Measurements from ENCODE around the gene CREB5.

The CREB5 gene

DNA sequence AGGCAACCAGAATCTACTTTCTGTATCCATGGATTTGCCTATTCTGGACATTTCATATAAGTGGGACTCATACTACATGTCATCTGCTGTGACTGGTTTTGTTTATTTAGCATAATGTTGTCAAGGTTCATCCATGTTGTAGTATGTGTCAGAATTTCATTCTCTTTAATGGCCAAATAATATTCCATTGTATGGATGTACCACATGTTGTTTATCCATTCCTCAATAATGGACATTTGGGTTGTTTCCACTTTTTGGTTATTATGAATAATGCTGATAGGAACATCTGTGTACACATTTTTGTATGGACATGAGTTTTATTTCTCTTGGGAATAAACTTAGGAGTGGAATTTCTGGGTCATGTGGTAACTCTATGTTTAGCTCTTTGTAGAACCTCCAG lies 133.7 kb downstream of the CREB5 start:
- TF ChIP-seq, protein P1, sequence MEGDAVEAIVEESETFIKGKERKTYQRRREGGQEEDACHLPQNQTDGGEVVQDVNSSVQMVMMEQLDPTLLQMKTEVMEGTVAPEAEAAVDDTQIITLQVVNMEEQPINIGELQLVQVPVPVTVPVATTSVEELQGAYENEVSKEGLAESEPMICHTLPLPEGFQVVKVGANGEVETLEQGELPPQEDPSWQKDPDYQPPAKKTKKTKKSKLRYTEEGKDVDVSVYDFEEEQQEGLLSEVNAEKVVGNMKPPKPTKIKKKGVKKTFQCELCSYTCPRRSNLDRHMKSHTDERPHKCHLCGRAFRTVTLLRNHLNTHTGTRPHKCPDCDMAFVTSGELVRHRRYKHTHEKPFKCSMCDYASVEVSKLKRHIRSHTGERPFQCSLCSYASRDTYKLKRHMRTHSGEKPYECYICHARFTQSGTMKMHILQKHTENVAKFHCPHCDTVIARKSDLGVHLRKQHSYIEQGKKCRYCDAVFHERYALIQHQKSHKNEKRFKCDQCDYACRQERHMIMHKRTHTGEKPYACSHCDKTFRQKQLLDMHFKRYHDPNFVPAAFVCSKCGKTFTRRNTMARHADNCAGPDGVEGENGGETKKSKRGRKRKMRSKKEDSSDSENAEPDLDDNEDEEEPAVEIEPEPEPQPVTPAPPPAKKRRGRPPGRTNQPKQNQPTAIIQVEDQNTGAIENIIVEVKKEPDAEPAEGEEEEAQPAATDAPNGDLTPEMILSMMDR (conservative IDR thresholded peaks at IDR 0.05; ENCODE audit: low read depth, low read length) = no peak
- Histone ChIP-seq H3K27me3 (ENCODE audit: insufficient read depth, low read depth) (no peaks in the 10 kb centered on the region), H3K4me1 (ENCODE audit: low read depth, poor library complexity, severe bottlenecking) (no peaks in the 10 kb centered on the region)

DNA sequence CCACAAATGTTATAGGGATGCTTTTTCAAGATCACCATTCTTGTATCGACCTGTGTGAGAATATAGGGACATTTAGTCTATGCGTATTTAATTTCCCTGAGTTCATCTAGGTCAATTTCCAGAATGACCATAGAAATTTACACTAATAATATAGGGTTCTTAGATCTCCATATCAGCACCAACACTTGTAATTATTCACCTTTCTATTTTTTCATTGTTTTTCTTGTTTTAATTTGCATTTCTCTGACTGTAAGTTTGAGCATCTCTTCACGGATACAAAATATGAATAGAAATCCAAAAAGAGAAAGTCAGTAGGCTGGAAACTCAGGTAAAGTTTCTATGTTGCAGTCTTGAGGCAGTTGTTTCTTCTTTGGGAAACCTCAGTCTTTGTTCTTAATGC lies 134.8 kb downstream of the CREB5 start:
- Histone ChIP-seq H3K27ac (no peak overlapping the region), H3K4me3 (IDR thresholded peaks at IDR 0.05; ENCODE audit: insufficient read depth, low read depth, low read length) (no peak overlapping the region), H3K36me3 (ENCODE audit: insufficient read depth) (no peaks in the 10 kb centered on the region), H3K4me1 (ENCODE audit: low read depth, poor library complexity, severe bottlenecking) (no peaks in the 10 kb centered on the region), H3K79me2 (ENCODE audit: insufficient read depth, low read depth) (no peaks in the 10 kb centered on the region), H3K9ac (no peak overlapping the region), H4K20me1 (ENCODE audit: insufficient read depth) (no peaks in the 10 kb centered on the region), H3K4me2 (no peak overlapping the region), H3K27me3 (ENCODE audit: insufficient read depth, low read depth) (no peaks in the 10 kb centered on the region), H2AFZ (ENCODE audit: low read depth) (no peak overlapping the region)
- TF ChIP-seq, protein P1 (conservative IDR thresholded peaks at IDR 0.05; ENCODE audit: low read depth, low read length) = no peak

More for the DNA sequence above, 133.7 kb downstream of the CREB5 start:
- no peaks in the 10 kb centered on the region for H3K79me2 ChIP-seq (ENCODE audit: insufficient read depth, low read depth)
- H3K36me3 ChIP-seq (ENCODE audit: insufficient read depth) = no peaks in the 10 kb centered on the region
- no peak overlapping the region for H3K27ac ChIP-seq
- no peak overlapping the region for H2AFZ ChIP-seq (ENCODE audit: low read depth)
- no peak overlapping the region for H3K9ac ChIP-seq
- H3K4me2 ChIP-seq = no peak overlapping the region
- no peaks in the 10 kb centered on the region for H4K20me1 ChIP-seq (ENCODE audit: insufficient read depth)
- no peak overlapping the region for H3K4me3 ChIP-seq (IDR thresholded peaks at IDR 0.05; ENCODE audit: insufficient read depth, low read depth, low read length)

DNA sequence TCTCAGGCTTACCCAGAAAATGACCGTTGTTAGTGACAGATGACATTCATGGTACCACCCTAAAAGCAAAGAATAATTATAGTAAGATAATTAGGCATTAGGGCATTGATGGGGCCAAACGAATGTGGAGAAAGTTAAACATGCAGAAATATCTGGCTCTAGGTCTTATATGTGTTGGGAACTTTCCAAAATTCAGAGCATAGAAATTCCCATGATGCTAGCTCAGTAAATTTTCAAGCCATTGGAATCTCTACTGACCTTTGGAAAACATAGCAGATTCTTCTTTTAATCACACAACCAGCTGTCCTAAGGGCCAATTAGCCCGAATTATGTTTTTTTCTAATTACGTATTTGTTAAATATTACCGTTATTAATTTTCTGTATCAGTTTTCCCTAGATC lies 136.1 kb downstream of the CREB5 start:
- H3K36me3 ChIP-seq (ENCODE audit: insufficient read depth) = no peaks in the 10 kb centered on the region

DNA sequence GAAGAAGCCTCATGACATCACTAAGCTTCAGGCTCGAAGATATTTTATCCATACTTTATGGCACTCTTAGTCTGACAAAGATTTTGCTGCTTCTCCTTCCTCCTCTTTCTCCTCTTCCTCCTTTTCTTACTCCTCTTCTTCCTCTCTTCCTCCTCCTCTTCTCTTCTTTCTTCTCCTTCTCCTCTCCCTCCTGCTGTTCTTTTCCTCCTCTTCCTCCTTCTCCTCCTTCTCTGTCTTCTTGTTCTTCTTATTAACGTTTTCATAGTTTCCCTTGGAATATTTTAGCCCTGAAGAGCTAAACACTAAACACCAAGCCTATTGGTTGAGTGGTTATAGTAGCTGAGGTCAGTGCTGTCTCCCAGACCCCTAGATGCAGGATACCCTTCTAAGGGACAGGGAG lies 137.7 kb downstream of the CREB5 start:
- Histone ChIP-seq H3K4me1 (ENCODE audit: low read depth, poor library complexity, severe bottlenecking) (no peaks in the 10 kb centered on the region), H3K4me2 (no peak overlapping the region), H4K20me1 (ENCODE audit: insufficient read depth) (no peaks in the 10 kb centered on the region), H3K27me3 (ENCODE audit: insufficient read depth, low read depth) (no peaks in the 10 kb centered on the region), H3K27ac (no peak overlapping the region), H2AFZ (ENCODE audit: low read depth) (no peak overlapping the region), H3K4me3 (IDR thresholded peaks at IDR 0.05; ENCODE audit: insufficient read depth, low read depth, low read length) (no peak overlapping the region), H3K9ac (no peak overlapping the region), H3K36me3 (ENCODE audit: insufficient read depth) (no peaks in the 10 kb centered on the region), H3K79me2 (ENCODE audit: insufficient read depth, low read depth) (no peaks in the 10 kb centered on the region)
- TF ChIP-seq, protein P1 (conservative IDR thresholded peaks at IDR 0.05; ENCODE audit: low read depth, low read length) = no peak

More for the DNA sequence above, 136.1 kb downstream of the CREB5 start:
- H3K4me2 ChIP-seq = no peak overlapping the region
- H3K27me3 ChIP-seq (ENCODE audit: insufficient read depth, low read depth) = no peaks in the 10 kb centered on the region
- no peak overlapping the region for H3K9ac ChIP-seq
- no peaks in the 10 kb centered on the region for H3K79me2 ChIP-seq (ENCODE audit: insufficient read depth, low read depth)
- H4K20me1 ChIP-seq (ENCODE audit: insufficient read depth) = no peaks in the 10 kb centered on the region
- H3K4me3 ChIP-seq (IDR thresholded peaks at IDR 0.05; ENCODE audit: insufficient read depth, low read depth, low read length) = no peak overlapping the region
- TF ChIP-seq, protein P1 (conservative IDR thresholded peaks at IDR 0.05; ENCODE audit: low read depth, low read length) = no peak
- H3K27ac ChIP-seq = no peak overlapping the region
- no peaks in the 10 kb centered on the region for H3K4me1 ChIP-seq (ENCODE audit: low read depth, poor library complexity, severe bottlenecking)
- H2AFZ ChIP-seq (ENCODE audit: low read depth) = no peak overlapping the region
